H1 (cell line): ENCODE results near the gene IL3. TPM values are rescaled to one million over a fixed set of nuclear protein-coding genes. Genes with fewer than 3 reads are reported as not detected.

Experiments used
- CTCF ChIA-PET: fragments of 300-600 bp; sonication (Branson Sonifier 250); formaldehyde crosslinking; loops from one replicate; lab custom pipeline; 2021; ENCODE audit not compliant: partially characterized antibody; lab: Charles Lee
- POLR2A ChIA-PET: fragments of 300-600 bp; sonication (Branson Sonifier 250); formaldehyde crosslinking; loops from one replicate; lab custom pipeline; 2021; ENCODE audit warnings: inconsistent platforms; ENCODE audit not compliant: partially characterized antibody; lab: Charles Lee
- DNase-seq, 2 experiments: peaks; one replicate each; pipeline versions ENCODE4 v3.0.0 to v3.0.0-alpha.2; 2010 to 2022; ENCODE audit warnings: low spot score in 2 of 2, low read depth in 1 of 2, mixed read lengths in 1 of 2
- FAIRE-seq: peaks from 2 replicates; lab custom pipeline; 2011; peaks lifted over from hg19 to GRCh38; lab: Jason Lieb, UNC
- H2AFZ ChIP-seq: 2 replicates; pipeline ENCODE4 v1.8.1; 2012; ENCODE audit warnings: low read length, inconsistent platforms
- H2AK5ac ChIP-seq: 2 replicates; pipeline ENCODE4 v1.6.1; 2013; ENCODE audit warnings: low read depth, low read length
- H2BK120ac ChIP-seq: replicated peaks from 2 replicates; pipeline ENCODE3; 2013; ENCODE audit warnings: low read depth, low read length, inconsistent platforms
- H2BK12ac ChIP-seq: 2 replicates; pipeline ENCODE4 v1.6.1; 2013; ENCODE audit warnings: low read depth, low read length
- H2BK15ac ChIP-seq: 2 replicates; pipeline ENCODE4 v1.6.1; 2013; ENCODE audit warnings: low read length
- H2BK20ac ChIP-seq: 2 replicates; pipeline ENCODE4 v1.6.1; 2013; ENCODE audit warnings: low read length
- H2BK5ac ChIP-seq: 2 replicates; pipeline ENCODE4 v1.6.1; 2013; ENCODE audit warnings: low read depth, low read length
- H3K14ac ChIP-seq: 2 replicates; pipeline ENCODE4 v1.6.1; 2013; ENCODE audit warnings: inconsistent platforms; ENCODE audit not compliant: insufficient read length
- H3K18ac ChIP-seq: 2 replicates; pipeline ENCODE4 v1.6.1; 2013; ENCODE audit warnings: low read length; ENCODE audit errors: extremely low read depth
- H3K23ac ChIP-seq: 2 replicates; pipeline ENCODE4 v1.6.1; 2013; ENCODE audit warnings: inconsistent platforms; ENCODE audit not compliant: insufficient read length
- H3K23me2 ChIP-seq: 2 replicates; pipeline ENCODE4 v1.6.1; 2013; ENCODE audit warnings: low read depth, low read length
- H3K27ac ChIP-seq: 2 replicates; pipeline ENCODE4 v1.6.1; 2011; ENCODE audit warnings: low read depth, low read length, inconsistent platforms
- H3K27me3 ChIP-seq, 4 experiments: replicated peaks in 1 of 4; 1 replicate in 1 of 4; 2 replicates in 3 of 4; pipeline versions ENCODE4 v1.6.1 to v1.8.1; 2011 to 2013; ENCODE audit warnings: low read length in 3 of 4, mild to moderate bottlenecking in 3 of 4, inconsistent platforms in 2 of 4, mixed read lengths in 2 of 4, moderate library complexity in 1 of 4; ENCODE audit not compliant: control insufficient read depth in 3 of 4, insufficient read depth in 3 of 4; ENCODE audit errors: extremely low read depth in 1 of 4
- H3K36me3 ChIP-seq, 4 experiments: 2 replicates each; pipeline versions ENCODE4 v1.6.1 to v1.8.1; 2011 to 2013; ENCODE audit warnings: mild to moderate bottlenecking in 4 of 4, low read length in 3 of 4, moderate library complexity in 2 of 4, control low read depth in 1 of 4, inconsistent platforms in 1 of 4; ENCODE audit not compliant: insufficient read depth in 4 of 4, control insufficient read depth in 2 of 4
- H3K4ac ChIP-seq: replicated peaks from 2 replicates; pipeline ENCODE3; 2013; ENCODE audit warnings: low read length, low read depth, mixed read lengths, inconsistent platforms; ENCODE audit not compliant: insufficient read length
- H3K4me1 ChIP-seq, 4 experiments: replicated peaks in 1 of 4; 1 replicate in 1 of 4; 2 replicates in 3 of 4; pipeline versions ENCODE4 v1.6.1 to v1.8.1; 2011 to 2013; ENCODE audit warnings: low read length in 3 of 4, inconsistent platforms in 2 of 4, mixed read lengths in 1 of 4; ENCODE audit not compliant: insufficient read depth in 4 of 4, control insufficient read depth in 3 of 4
- H3K4me2 ChIP-seq, 2 experiments: 2 replicates each; pipeline versions ENCODE4 v1.6.1 to v1.8.1; 2011 to 2013; ENCODE audit warnings: low read depth in 2 of 2, low read length in 2 of 2, control low read depth in 1 of 2, inconsistent platforms in 1 of 2, mild to moderate bottlenecking in 1 of 2; ENCODE audit not compliant: insufficient read depth in 1 of 2
- H3K4me3 ChIP-seq, 4 experiments: fragments of 200-600, 300-600 bp in 1 of 4; sonication (generic), shearing (Covaris generic), sonication (Bioruptor Twin) in 1 of 4; 2 replicates each; pipeline versions ENCODE4 v1.5.1 to v1.8.1; 2011 to 2016; ENCODE audit warnings: low read length in 4 of 4, low read depth in 3 of 4, control low read depth in 2 of 4, inconsistent platforms in 2 of 4, mild to moderate bottlenecking in 2 of 4, mixed read lengths in 1 of 4, moderate library complexity in 1 of 4; ENCODE audit not compliant: insufficient read depth in 2 of 4; ENCODE audit errors: extremely low read depth in 1 of 4
- H3K56ac ChIP-seq: replicated peaks from 2 replicates; pipeline ENCODE3; 2013; ENCODE audit warnings: low read depth, mild to moderate bottlenecking, mixed read lengths, low read length, inconsistent platforms; ENCODE audit not compliant: insufficient read length
- H3K79me1 ChIP-seq: 2 replicates; pipeline ENCODE4 v1.6.1; 2013; ENCODE audit warnings: low read depth, low read length, control low read depth
- H3K79me2 ChIP-seq, 2 experiments: 2 replicates each; pipeline versions ENCODE4 v1.6.1 to v1.8.1; 2012 to 2013; ENCODE audit warnings: low read length in 2 of 2, mild to moderate bottlenecking in 2 of 2, inconsistent platforms in 1 of 2; ENCODE audit not compliant: insufficient read depth in 2 of 2, control insufficient read depth in 1 of 2
- H3K9ac ChIP-seq, 4 experiments: replicated peaks in 1 of 4; 1 replicate in 1 of 4; 2 replicates in 3 of 4; pipeline versions ENCODE4 v1.6.1 to v1.8.1; 2011 to 2013; ENCODE audit warnings: low read depth in 3 of 4, low read length in 3 of 4, control low read depth in 2 of 4, mild to moderate bottlenecking in 2 of 4, moderate library complexity in 2 of 4, inconsistent platforms in 1 of 4; ENCODE audit errors: extremely low read depth in 1 of 4
- H3K9me3 ChIP-seq, 2 experiments: 2 replicates each; pipeline versions ENCODE4 v1.6.1 to v1.8.1; 2012 to 2013; ENCODE audit warnings: mild to moderate bottlenecking in 2 of 2, moderate library complexity in 2 of 2, control low read depth in 1 of 2, inconsistent platforms in 1 of 2, low read depth in 1 of 2, low read length in 1 of 2, mixed read lengths in 1 of 2; ENCODE audit not compliant: insufficient read depth in 2 of 2
- H4K20me1 ChIP-seq, 2 experiments: replicated peaks in 1 of 2; 2 replicates each; pipeline versions ENCODE3 to v1.8.1; 2011 to 2013; ENCODE audit warnings: inconsistent platforms in 2 of 2, low read length in 2 of 2, mild to moderate bottlenecking in 1 of 2; ENCODE audit not compliant: insufficient read depth in 2 of 2, control insufficient read depth in 1 of 2
- H4K5ac ChIP-seq: 2 replicates; pipeline ENCODE4 v1.6.1; 2013; ENCODE audit warnings: low read length, low read depth, mixed read lengths, inconsistent platforms; ENCODE audit not compliant: insufficient read length
- H4K8ac ChIP-seq: 2 replicates; pipeline ENCODE4 v1.8.0; 2013; ENCODE audit warnings: mild to moderate bottlenecking, moderate library complexity, low read length, inconsistent platforms; ENCODE audit not compliant: insufficient read depth; ENCODE audit errors: extremely low read depth
- H4K91ac ChIP-seq: replicated peaks from 2 replicates; pipeline ENCODE3; 2013; ENCODE audit warnings: low read length, mixed read lengths, inconsistent platforms; ENCODE audit not compliant: insufficient read length
- ATF3 ChIP-seq: IDR thresholded peaks from 2 replicates; pipeline ENCODE4 v1.6.1; 2011; ENCODE audit warnings: low read depth, mild to moderate bottlenecking, low read length; ENCODE audit not compliant: insufficient read depth
- CEBPB ChIP-seq: IDR thresholded peaks from 2 replicates; pipeline ENCODE4 v1.6.1; 2012; ENCODE audit warnings: low read depth, low read length
- EZH2 ChIP-seq: fragments of 200-600 bp; sonication (generic); IDR thresholded peaks from 2 replicates; pipeline ENCODE4 v1.7.1; 2012; ENCODE audit warnings: low read depth, mild to moderate bottlenecking, moderate library complexity, low read length, inconsistent platforms; ENCODE audit not compliant: severe bottlenecking
- JUN ChIP-seq: IDR thresholded peaks from 2 replicates; pipeline ENCODE4 v1.6.1; 2011; ENCODE audit warnings: low read depth, mild to moderate bottlenecking, improper control_type of control experiment, low read length
- POLR2A ChIP-seq, 2 experiments: IDR thresholded peaks; 1 replicate in 1 of 2; 2 replicates in 1 of 2; pipeline ENCODE4 v1.6.1; 2011; ENCODE audit warnings: low read depth in 2 of 2, low read length in 2 of 2, mild to moderate bottlenecking in 2 of 2; ENCODE audit errors: control extremely low read depth in 1 of 2
- POU5F1 ChIP-seq: IDR thresholded peaks from 2 replicates; pipeline ENCODE4 v1.6.1; 2011; ENCODE audit warnings: low read depth, mild to moderate bottlenecking, low read length, moderate library complexity
- SIRT6 ChIP-seq: IDR thresholded peaks from one replicate; pipeline ENCODE4 v1.7.1; 2012; ENCODE audit warnings: low read length, inconsistent platforms
- SIX5 ChIP-seq: IDR thresholded peaks from 2 replicates; pipeline ENCODE4 v1.6.1; 2011; ENCODE audit warnings: mild to moderate bottlenecking, low read depth, low read length
- SP1 ChIP-seq: IDR thresholded peaks from 2 replicates; pipeline ENCODE4 v1.6.1; 2011; ENCODE audit warnings: low read depth, low read length
- SP4 ChIP-seq: IDR thresholded peaks from 2 replicates; pipeline ENCODE4 v1.6.1; 2012; ENCODE audit warnings: low read length, inconsistent platforms
- USF2 ChIP-seq: IDR thresholded peaks from 2 replicates; pipeline ENCODE4 v1.6.1; 2011; ENCODE audit warnings: low read length, improper control_type of control experiment
- ZNF274 ChIP-seq: IDR thresholded peaks from 2 replicates; pipeline ENCODE4 v1.7.0; 2012; ENCODE audit warnings: low read length, borderline replicate concordance; ENCODE audit errors: extremely low read depth
- WGBS, 2 experiments: shearing (Covaris generic) in 1 of 2; methylation state at CpG; one replicate each; pipeline versions ENCODE4 v1.1.6 to v1.1.7; 2013 to 2015; ENCODE audit warnings: low lambda C conversion rate in 2 of 2, mixed read lengths in 2 of 2, inconsistent platforms in 1 of 2, low coverage in 1 of 2, missing lambda C conversion rate in 1 of 2; ENCODE audit not compliant: insufficient replicate concordance in 2 of 2, insufficient coverage in 1 of 2, insufficient read length in 1 of 2; ENCODE audit errors: extremely low coverage in 1 of 2, missing lambda C conversion rate in 1 of 2; 5-methylcytosine and 5-hydroxymethylcytosine counted together
- polyA plus RNA-seq, 7 experiments: library from polyadenylated mRNA; depleted of rRNA in 3 of 7; stranded (reverse) in 5 of 7; unstranded in 2 of 7; fragments of >200 nt in 5 of 7; fragments of 200-250 nt in 2 of 7; gene quantifications; 1 replicate in 5 of 7; 2 replicates in 1 of 7; 4 replicates in 1 of 7; pipeline versions ENCODE4 v1.2.1 to v1.2.3, GENCODE V29; 2011 to 2013; ENCODE audit warnings: missing spikeins in 2 of 7, mixed read lengths in 2 of 7
- total RNA-seq: library from RNA; stranded (reverse); fragmentation: NEBNext Ultra II Directional; extraction: Animal tissue kit (Norgen Biotek cat#: 25700); gene quantifications from 2 replicates; pipeline ENCODE4 v1.2.1, GENCODE V29; 2021

IL3 gene
- total and polyA plus RNA-seq, 2 of the 8 experiments (the other 6 are each of a cell fraction or from before 2014, with no cell fraction given): not detected

GRCh38 chr5:132101385-132101880, 41.0 kb downstream of the IL3 start:
- Histone ChIP-seq H3K4me2 (no peak overlapping the region), H4K8ac (no peak overlapping the region), H4K20me1 (no peaks in the 10 kb centered on the region), H3K4ac (no peak overlapping the region), H3K4me3 (no peak overlapping the region), H3K18ac (no peak overlapping the region), H3K79me1 (no peaks in the 10 kb centered on the region), H3K23me2 (no peaks in the 10 kb centered on the region), H3K27ac (no peak overlapping the region), H2BK120ac (no peak overlapping the region), H3K14ac (no peak overlapping the region), H2AK5ac (0 out of 2 replicates have a peak overlapping the region, but pooled peaks have one; percentile 39), H3K23ac (no peak overlapping the region), H3K9me3 (no peaks in the 10 kb centered on the region), H2BK20ac (no peak overlapping the region), H2BK15ac (no peak overlapping the region), H3K4me1 (no peaks in the 10 kb centered on the region), H2BK12ac (no peak overlapping the region), H3K9ac (no peak overlapping the region), H3K79me2 (no peaks in the 10 kb centered on the region), H4K5ac (no peak overlapping the region), H4K91ac (no peak overlapping the region), H2AFZ (no peak overlapping the region), H3K27me3 (no peaks in the 10 kb centered on the region), H2BK5ac (no peak overlapping the region), H3K36me3 (no peaks in the 10 kb centered on the region), H3K56ac (no peak overlapping the region)
- FAIRE-seq (no peak), DNase-seq (no peak)
- WGBS, 2 experiments: 92% methylated on average over 6 of the region's 6 CpGs; no CpG with 5 or more reads in 1 of the 2 experiments
- CTCF ChIA-PET: interaction anchor here (0.9 to 1.5 kb wide), 2 partner anchors 38 to 89 kb away, joined by 3 to 7 read pairs; no protein-coding TSS in a partner anchor
- POLR2A ChIA-PET: no interaction called here
- no peak for TF ChIP-seq EZH2
- no peak for TF ChIP-seq USF2
- TF ChIP-seq ZNF274: no peak
- TF ChIP-seq POLR2A (IDR thresholded peaks at IDR 0.05; ENCODE audit: control extremely low read depth in 1 of 2, low read depth in 2 of 2, low read length in 2 of 2): no peak
- no peak for TF ChIP-seq SP4
- no peak for TF ChIP-seq SIX5
- TF ChIP-seq CEBPB: no peak
- TF ChIP-seq POU5F1: no peak
- TF ChIP-seq ATF3: no peak
- TF ChIP-seq JUN: no peak
- TF ChIP-seq SIRT6: no peak
- no peak for TF ChIP-seq SP1
